Measurements from ENCODE around the gene ACAT1.

GRCh38 chr11:108160970-108161566 is 39.7 kb downstream of the ACAT1 start:
- TF ChIP-seq POLR2A (IDR thresholded peaks at IDR 0.05): no peak
- TF ChIP-seq CTCF (IDR thresholded peaks at IDR 0.05): no peak

All from Peyer's patch (tissue), 4 donors.